AG10803 (cell line): ENCODE data around the gene GRAP.

Source experiments
- DNase-seq: peaks from one replicate; pipeline ENCODE4 v3.0.0; 2010; ENCODE audit warnings: low read depth
- H3K4me3 ChIP-seq: 2 replicates; pipeline ENCODE4 v1.5.1; 2011; ENCODE audit warnings: mild to moderate bottlenecking, low read length, control low read depth
- CTCF ChIP-seq: conservative IDR thresholded peaks from 2 replicates; pipeline ENCODE4 v1.5.1; 2011; ENCODE audit warnings: mild to moderate bottlenecking, low read length, control low read depth, inconsistent platforms

The GRAP gene

GRCh38 chr17:19010729-19011505 is 35.8 kb downstream of the GRAP start:
- DNase-seq: no peak
- no peak for TF ChIP-seq CTCF
- no peak overlapping the region for H3K4me3 ChIP-seq

- DNase-seq: no peak
- TF ChIP-seq CTCF: no peak
- H3K4me3 ChIP-seq: no peak overlapping the region
Observed at GRCh38 chr17:19009970-19010369, 36.8 kb downstream of the GRAP start.

- DNase-seq: no peak
- no peak overlapping the region for H3K4me3 ChIP-seq
- TF ChIP-seq CTCF: no peak
Observed at GRCh38 chr17:19006698-19007097, 40.1 kb downstream of the GRAP start.

GRCh38 chr17:19005789-19006430 is 40.8 kb downstream of the GRAP start:
- no peak overlapping the region for H3K4me3 ChIP-seq
- DNase-seq: no peak
- TF ChIP-seq CTCF: no peak

- no peak for DNase-seq
- TF ChIP-seq CTCF: no peak
- H3K4me3 ChIP-seq: peak overlapping the region; percentile 75
Observed at GRCh38 chr17:19005137-19005773, 41.5 kb downstream of the GRAP start.

- H3K4me3 ChIP-seq: peak within 1 kb of the TSS; percentile 75
- no peak for TF ChIP-seq CTCF
- DNase-seq: peak; percentile 68
Observed at GRCh38 chr17:19004421-19005136, 42.2 kb downstream of the GRAP start, which contains the start of gene FAM83G. FAM83G (minus strand) TSS chr17:19004764; CDS start chr17:19004041, 723 bp downstream.
